ENCODE measurements around the gene GRIA1.

GRIA1 gene

GRCh38 chr5:153658606-153659005 is 168.1 kb downstream of the GRIA1 start:
- no peak for DNase-seq (ENCODE audit: low read depth in 2 of 2)

GRCh38 chr5:153659039-153659736 is 168.7 kb downstream of the GRIA1 start:
- DNase-seq (ENCODE audit: low read depth in 2 of 2) = no peak

- no peak for DNase-seq (ENCODE audit: low read depth in 2 of 2)
These were observed 170.4 kb downstream of the GRIA1 start for GRCh38 chr5:153660919-153661318.

- no peak for DNase-seq (ENCODE audit: low read depth in 2 of 2)
These were observed 171.4 kb downstream of the GRIA1 start for GRCh38 chr5:153661897-153662296.

GRCh38 chr5:153670101-153670500 is 179.6 kb downstream of the GRIA1 start:
- no peak for DNase-seq (ENCODE audit: low read depth in 2 of 2)

GRCh38 chr5:153671653-153672346 is 181.3 kb downstream of the GRIA1 start:
- no peak for DNase-seq (ENCODE audit: low read depth in 2 of 2)

GRCh38 chr5:153672347-153673090 is 182.0 kb downstream of the GRIA1 start:
- DNase-seq (ENCODE audit: low read depth in 2 of 2) = no peak

- no peak for DNase-seq (ENCODE audit: low read depth in 2 of 2)
These were observed 183.9 kb downstream of the GRIA1 start for GRCh38 chr5:153674356-153674755.

- DNase-seq (ENCODE audit: low read depth in 2 of 2) = no peak
These were observed 185.9 kb downstream of the GRIA1 start for GRCh38 chr5:153676406-153676805.

- no peak for DNase-seq (ENCODE audit: low read depth in 2 of 2)
These were observed 186.4 kb downstream of the GRIA1 start for GRCh38 chr5:153676821-153677220.

GRCh38 chr5:153678617-153679329 is 188.3 kb downstream of the GRIA1 start:
- DNase-seq (ENCODE audit: low read depth in 2 of 2) = no peak

GRCh38 chr5:153690236-153690635 is 199.8 kb downstream of the GRIA1 start:
- no peak for DNase-seq (ENCODE audit: low read depth in 2 of 2)

GRCh38 chr5:153696256-153696655 is 205.8 kb downstream of the GRIA1 start:
- DNase-seq (ENCODE audit: low read depth in 2 of 2) = no peak

- DNase-seq (ENCODE audit: low read depth in 2 of 2) = no peak
These were observed 208.6 kb downstream of the GRIA1 start for GRCh38 chr5:153699035-153699434.

GRCh38 chr5:153700940-153701339 is 210.5 kb downstream of the GRIA1 start:
- DNase-seq (ENCODE audit: low read depth in 2 of 2) = no peak

GRCh38 chr5:153702265-153702664 is 211.8 kb downstream of the GRIA1 start:
- no peak for DNase-seq (ENCODE audit: low read depth in 2 of 2)

- DNase-seq (ENCODE audit: low read depth in 2 of 2) = no peak
These were observed 213.6 kb downstream of the GRIA1 start for GRCh38 chr5:153704110-153704509.

- DNase-seq (ENCODE audit: low read depth in 2 of 2) = no peak
These were observed 217.2 kb downstream of the GRIA1 start for GRCh38 chr5:153707626-153708025.

GRCh38 chr5:153711755-153712154 is 221.3 kb downstream of the GRIA1 start:
- DNase-seq (ENCODE audit: low read depth in 2 of 2) = no peak

- DNase-seq (ENCODE audit: low read depth in 2 of 2) = no peak
These were observed 222.5 kb downstream of the GRIA1 start for GRCh38 chr5:153712946-153713345.

- DNase-seq (ENCODE audit: low read depth in 2 of 2) = no peak
These were observed 223.5 kb downstream of the GRIA1 start for GRCh38 chr5:153713943-153714342.

GRCh38 chr5:153714798-153715197 is 224.3 kb downstream of the GRIA1 start:
- DNase-seq (ENCODE audit: low read depth in 2 of 2) = no peak

All from stimulated activated CD4-positive, alpha-beta T cell treated with anti-CD3 and anti-CD28 coated beads, Interleukin-1b, Interleukin-23, amount 100 ng/mL, for 1 hour (primary cell).